CD4-positive, alpha-beta T cell treated with Interferon alpha-2 for 1 hour (primary cell): Measurements from ENCODE around the gene SLIT3.

ENCODE experiments used
- DNase-seq, 2 donors: peaks; one replicate each; pipeline ENCODE4 v3.0.0-alpha.2; 2020 to 2022

Gene SLIT3

DNA sequence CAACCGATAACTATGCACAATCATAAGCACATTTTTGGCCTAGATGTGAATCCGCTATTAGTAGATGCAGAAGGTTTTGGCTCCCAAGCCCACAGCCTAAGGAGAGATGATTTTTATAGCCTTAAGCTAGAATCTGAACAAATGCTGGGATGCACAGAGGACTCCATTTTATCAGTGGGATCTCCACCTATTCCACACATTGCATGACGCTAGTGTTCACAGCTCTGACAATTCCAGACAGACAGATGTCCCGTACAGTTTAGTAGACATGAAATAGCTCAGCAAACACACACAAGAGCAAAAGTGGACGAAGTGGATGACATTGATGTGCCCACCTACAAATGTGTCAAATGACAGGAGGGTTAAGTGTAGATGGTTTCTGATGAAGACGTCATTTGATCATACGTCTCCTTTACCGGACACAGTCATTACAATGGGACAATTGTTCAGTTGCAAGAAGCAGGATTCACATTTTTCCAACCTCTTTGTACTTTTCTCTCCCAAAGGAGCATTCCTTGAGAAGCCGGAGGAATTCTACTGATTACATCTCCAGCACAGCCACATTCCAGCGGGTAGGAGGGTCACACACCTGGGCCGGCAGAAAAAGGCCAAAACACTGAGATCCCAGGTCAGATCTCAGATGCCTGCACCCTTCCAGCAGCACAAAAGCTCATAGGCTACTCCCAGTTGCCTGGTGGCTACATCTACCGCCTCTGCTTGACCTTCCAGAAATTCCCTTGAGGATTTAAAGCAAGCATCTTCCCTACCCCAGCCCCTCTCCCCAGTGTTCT is 202.4 kb downstream of the SLIT3 start:
- no peak for DNase-seq

DNA sequence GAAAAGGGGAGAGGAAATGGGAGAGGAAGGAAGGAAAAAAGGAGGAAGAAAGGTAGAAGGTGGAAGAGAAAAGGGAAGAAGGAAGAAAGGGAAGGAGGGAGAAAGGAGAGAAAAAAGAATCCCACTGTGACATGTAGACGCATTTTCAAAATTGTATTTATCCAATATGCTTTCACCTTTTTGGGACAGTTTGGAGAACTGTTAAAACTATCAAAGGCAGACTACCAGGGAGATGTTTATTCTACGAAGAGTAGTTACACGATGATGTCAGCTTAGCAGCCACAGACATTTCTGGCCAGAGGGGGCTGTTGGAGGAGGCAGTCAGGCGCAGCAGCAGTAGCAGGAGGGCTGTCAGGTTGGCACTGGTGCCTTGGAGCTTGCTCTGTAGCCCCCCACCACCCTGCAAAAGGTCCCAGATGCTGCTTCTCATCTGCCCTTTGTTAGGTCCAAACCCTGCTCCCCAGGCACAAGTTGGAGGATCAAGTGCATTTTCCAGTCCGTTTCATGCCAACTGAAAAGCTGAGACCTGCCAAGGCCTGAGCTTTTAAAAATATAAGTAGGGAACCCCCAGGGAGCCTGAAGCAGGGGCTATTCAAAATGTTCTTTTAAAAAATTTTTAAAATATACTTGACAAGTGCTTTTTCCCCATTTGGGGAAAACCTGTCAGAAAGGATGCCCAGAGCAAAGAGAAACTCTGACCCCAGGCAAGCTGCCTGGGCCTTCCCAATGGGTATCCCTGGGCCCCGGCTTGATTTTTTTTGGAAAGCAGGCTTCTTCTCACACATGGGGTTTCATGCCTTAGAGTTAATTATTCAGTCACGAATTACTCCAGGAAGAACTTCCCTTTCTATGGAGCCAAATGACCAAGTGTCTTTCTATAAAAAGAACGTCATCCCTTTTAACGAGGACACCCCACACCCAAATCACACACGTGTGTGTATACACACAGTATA is 203.3 kb downstream of the SLIT3 start:
- DNase-seq: no peak

DNA sequence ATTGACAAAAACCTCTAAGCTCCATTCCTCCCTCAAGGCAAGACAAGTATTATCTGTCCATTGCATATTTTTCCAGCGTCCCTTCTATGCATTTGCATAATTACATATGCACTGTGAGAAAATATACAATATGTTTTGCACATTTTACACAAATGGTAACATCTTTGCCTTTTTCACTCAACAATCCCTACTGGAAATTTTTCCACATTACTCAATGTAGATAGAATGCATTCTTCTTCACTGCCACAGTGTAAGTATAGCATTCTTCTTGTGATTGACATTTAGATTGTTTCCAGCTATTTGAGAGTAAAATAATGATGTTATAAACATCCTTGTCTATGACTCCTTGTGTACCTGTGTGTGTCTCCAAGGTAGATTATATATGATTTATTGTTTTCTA is 205.0 kb downstream of the SLIT3 start:
- DNase-seq: no peak

DNA sequence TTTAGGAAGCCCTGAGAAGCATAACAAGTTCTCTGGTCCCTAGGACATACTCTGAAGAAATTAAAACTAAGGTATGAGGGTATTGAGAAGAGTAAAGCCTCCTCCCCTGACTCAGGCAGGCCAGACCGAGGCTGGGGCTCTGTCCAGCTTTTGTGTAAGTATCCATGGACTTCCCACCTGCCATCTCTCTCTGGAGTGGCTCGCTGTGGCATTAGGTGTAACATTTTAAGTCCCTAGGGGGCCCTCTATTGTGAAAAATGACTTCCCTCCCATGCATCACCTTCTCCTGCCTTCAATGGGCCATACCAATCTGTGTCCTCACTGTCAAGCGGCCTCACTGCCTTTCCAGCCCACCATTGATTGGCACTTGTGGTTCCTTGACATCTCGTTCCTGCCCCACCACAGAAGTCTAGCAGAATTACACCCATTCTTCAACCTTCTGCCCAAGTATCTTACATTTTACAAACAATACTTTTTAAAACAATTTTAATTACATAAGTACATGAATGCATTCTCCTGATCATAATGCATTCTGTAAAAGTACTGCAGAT is 205.5 kb downstream of the SLIT3 start:
- DNase-seq: no peak

DNA sequence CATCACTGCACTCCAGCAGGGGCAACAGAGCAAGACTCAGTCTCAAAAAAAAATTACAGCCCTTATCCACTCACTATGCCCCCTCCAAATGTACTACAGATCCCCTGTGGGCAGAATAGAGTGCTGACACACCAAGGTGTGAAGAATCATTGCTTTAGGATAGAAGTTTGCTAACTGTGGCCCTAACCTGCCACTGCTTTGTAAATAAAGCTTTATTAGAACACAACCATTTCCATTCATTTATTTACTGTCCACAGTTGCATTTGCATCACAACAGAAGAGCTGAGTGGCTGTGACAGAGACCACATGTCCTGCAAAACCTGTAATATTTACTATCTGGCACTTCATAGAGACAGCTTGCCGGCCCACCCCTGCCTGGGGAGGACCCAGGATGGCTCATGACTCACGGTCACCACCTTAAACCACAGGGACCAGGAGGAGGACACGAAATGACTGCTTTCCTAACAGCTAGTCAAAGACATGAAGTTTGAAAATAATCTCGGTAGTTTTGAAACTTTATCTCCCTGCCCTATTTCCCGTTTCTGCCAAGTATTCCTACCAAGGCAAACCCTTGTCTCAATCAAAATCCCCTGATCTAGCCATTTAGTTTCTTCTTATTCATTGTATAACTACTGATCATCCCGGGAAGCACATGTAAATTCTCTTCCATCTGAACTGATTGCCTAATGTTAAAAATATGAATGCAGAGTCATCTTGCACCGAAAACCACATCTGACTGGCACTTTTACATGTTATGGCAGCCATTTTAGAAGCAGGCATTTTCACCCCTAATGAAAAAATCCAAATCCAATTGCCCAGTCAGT is 206.1 kb downstream of the SLIT3 start:
- DNase-seq: no peak

DNA sequence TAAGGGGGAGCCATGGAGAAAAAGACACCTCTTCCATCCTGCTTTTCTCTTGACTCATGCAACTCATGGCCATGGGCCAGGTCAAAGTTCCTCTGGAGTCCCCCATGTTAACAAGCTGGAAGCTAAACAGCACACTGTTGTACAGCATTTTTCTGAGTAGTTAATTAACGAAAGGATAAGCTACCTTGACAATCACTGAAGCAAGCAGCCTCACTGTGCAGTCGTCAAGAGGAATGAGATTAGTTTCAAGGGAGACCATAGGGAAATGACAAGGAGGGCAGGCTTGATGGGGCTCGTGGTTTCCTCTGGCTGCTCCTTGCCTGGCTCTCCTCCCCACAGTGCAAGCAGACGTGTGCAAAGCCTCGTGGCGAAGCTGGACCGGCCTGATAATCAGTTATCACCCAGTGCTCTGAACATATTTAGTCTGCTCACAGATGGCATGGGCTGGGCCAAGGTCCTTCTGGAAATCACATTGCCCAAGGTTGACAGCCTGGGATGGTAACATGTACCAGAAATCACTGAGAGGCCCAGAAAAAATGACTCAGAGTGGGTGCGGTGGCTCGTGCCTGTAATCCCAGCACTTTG is 209.5 kb downstream of the SLIT3 start:
- DNase-seq: no peak

DNA sequence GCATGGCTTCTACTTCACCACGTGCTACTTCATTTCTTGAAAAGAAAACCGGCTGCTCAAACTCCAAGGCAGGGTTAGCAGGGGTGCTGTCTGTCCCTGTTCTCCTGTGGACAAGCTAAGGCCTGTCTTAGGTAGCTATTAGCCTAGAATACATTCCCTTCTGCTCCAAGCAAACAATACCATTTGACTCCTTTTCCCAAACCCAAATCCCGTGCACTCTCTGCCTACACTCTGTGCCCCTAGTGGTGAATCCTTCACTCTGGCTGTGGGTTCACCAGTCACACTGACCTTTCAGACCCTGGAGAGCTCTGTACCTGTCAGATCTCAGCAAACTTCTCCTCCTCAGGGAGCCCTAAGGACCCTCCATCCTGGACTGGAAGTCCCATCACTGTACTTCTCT is 211.6 kb downstream of the SLIT3 start:
- no peak for DNase-seq

DNA sequence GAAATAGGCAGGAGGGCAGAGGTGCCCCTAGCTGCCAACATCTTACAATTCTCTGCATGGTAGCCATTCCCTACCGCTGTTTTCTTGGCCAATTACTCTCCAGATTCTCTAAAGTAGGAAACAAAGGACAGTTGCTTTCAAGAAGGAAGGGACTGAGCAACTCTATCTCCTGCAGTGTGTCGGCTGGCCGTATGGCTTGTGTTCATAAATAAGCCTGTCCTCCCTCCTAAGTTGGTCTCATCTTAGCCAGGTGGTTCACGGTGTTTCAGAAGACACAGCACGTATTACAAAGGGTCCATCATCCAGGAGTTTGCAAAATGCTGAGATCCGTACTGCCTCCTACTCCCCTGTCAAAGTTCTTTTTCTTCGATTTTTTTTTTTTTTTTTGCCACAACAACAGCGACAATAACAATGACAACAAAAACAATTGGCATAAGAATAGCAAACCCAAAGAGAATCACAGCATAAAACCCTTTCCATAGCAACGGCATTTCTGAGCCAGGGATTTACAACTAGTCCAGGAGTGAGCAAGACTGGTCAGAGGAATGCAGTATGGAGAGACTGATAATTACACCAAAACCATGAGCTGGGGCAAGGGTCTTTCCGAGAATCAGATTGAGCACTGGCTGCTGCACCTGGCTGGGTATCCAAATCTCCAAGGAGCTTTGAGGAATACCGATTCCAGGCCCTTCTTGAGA is 212.8 kb downstream of the SLIT3 start:
- no peak for DNase-seq

DNA sequence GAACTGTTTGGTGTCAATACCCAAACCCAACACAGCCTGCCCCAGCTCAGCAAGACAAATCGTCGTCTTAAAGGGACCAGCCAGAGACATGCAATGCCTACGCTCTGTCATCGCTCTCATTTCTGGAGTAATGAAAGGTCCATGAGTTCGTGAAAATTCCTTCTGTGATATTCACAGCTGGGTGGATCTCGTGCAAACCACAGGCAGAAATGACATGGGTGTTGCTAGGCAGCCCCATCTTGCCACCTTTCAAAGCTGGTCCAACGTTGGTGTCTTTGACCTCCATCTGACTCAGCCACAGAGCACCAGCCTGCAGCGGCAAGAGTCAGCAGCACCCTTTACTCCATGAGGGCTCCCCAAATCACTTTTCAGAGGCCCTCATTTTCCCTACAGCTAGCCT is 215.3 kb downstream of the SLIT3 start:
- DNase-seq: no peak

DNA sequence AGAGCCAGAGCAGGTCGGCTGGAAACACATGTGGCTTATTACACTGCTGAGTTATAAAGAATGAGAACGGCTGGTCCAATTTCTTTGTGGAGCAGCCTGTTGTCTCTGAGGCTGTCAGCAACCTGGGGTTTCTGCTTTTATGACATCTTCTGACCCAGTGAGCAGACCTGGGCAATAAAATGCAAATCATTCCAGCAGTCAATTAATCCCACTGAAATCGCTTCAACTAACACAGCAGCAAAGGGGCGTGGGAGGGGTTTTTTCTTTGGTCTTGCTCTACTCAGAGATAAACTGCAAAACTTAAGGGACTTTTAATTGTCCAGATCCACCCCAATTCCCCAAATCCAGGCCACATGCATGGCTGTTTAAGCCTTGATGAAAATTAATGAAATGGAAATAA is 215.7 kb downstream of the SLIT3 start:
- DNase-seq: no peak

DNA sequence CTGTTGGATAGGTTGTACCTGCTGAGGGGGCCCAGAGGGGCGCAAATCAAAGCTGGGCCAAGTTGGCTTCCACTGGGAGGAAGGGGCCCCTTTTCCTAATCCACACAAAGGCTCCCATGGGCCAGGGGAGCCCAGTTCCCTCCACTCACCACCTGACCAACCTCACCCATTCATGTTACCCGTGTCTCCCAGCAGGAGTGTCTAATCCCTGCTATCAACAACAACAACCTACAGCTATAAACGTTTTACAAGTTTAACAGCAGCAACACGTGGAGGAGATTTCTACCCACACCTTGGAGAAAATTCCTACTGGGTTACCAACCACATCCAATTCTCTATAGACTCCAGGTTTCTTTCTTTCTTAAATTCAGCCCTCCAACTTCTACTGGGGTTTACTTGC is 216.2 kb downstream of the SLIT3 start:
- DNase-seq: no peak

DNA sequence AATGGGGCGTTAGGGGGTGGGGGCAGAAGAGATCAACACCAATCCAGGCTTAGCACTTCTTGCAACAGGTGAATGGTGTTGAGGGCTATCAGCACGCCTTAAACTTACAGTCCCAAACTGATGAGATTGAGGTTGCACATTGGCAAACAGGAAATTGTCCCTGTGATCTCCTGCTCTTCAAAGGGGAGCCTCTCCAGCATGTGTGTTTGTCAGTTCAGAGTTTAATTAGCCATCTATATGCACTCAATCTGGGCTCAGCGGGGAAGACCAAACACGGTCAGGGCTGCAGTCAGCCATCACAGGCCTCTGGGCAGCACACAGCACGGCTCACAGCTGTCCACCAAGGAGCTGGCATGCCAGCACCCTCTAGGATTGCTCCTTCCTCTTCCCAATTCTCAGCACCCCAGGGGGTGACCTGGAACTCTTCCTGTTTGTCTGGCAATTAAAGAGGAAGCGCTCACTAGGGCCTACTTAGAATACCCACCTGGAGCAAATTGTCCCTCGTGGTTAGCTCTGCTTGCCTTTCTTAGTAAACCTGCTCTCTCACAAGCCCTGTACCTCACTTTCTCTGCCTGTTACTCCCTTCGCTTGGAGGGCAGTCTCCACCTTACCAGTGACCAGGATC is 217.4 kb downstream of the SLIT3 start:
- DNase-seq: no peak

DNA sequence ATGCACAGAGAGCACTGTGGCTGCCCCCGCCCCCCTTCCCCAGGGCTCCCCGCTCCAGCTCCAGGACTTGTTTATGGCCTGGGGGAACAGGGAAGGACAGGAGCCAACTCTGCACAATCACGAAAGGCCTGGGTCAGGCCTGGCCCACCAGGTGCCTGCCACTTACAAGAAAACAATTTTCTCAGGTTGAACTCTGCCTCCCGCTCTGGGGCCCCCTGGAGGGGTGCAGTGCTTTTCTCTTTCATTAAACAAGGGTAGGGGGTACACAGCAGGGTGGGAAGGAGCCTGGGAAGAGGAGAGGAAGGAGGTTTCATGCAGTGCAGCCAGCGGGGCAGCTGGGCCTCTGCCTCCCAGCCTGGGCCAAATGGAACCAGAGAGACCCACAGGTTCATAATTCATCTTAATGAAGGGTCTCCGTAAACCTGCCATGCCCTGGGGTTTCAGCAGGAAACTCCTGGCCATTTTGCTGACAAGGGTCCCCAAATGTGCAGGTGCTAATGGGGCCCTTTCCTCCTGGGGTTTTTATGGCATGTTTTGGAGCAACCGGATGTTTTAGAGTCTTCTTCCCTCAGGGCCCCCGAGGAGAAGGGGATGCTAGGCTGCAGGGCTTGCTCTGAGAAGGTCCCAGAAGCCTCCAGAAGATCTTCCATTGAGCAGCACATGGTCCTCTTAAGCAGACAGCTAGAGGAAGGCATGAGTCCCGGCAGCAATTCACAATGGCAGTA is 219.8 kb downstream of the SLIT3 start:
- no peak for DNase-seq

DNA sequence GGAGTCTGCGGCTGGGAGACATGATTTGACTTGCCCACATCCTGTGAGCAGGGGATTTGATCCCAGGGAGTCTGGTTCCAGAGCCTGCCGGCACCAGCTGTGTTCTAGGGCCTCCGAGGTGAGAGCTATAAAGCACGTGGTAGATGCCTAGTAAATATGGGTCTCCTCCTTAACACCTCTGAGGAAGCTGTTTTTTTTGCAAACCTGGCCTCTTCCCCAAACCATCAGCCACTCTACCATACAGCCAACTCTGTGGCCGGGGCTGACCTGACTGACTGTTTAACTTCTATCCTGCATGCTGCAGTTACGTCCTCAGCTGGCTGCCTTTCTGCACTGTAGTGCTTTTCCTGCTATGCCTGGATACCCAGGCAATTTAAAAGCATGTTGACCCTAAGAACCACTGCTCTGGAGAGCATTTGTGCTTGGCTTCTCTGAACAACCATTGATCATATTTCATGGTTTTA is 220.5 kb downstream of the SLIT3 start:
- DNase-seq: no peak

DNA sequence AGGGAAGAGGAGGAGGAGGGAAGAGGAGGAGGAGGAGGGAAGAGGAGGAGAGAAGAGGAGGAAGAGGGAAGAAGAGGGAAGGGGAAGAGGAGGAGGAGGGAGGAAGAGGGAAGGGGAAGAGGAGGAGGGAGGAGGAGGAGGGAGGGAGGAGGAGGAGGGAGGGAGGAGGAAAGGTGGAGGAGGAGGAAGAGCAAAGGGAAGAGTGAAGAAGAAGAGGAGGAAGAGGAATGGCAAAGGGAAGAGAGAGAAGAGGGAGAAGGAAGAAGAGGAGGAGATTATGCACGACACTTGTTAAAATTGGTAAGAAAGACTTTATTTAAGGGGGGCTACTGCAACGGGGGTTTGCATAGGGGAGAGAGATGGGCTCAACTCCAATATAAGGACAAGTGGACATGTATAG is 221.2 kb downstream of the SLIT3 start:
- DNase-seq: no peak

DNA sequence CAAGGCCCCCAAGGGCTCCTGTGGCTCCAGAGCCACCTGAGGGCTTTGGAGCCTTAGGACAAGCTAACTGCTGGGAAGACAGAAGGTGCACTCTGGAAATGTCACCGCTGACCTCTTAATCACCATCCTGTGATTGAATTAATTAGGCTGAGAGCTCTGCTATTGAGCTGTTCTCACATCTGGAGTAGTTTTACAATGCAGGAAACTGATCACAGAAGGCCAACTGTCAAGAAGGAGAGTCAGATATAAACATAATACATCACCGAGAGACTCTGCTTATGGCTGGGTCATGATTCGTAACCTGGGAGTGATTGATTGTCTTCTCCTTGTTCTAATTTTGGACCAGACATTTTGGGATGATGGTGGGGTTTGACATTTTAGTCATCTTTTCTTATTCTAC is 226.1 kb downstream of the SLIT3 start:
- no peak for DNase-seq

DNA sequence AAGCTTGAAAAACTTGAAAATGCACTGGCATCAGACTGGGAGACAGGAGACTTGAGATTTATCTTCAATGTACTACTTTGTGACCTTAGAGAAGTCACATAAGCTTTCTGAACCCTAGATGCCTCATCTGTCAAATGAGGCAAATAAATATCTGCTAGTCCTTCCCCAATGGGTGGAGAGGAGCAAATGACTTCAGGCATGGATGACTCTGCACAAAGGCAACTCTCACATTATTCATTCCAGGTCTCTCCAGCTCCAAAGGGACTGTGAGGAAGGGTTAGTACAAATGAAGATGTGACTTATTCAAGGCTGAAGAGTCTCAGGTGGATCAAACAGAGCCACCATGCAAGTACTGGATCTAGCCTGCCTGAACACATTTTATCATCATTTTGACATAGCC is 228.7 kb downstream of the SLIT3 start:
- no peak for DNase-seq

DNA sequence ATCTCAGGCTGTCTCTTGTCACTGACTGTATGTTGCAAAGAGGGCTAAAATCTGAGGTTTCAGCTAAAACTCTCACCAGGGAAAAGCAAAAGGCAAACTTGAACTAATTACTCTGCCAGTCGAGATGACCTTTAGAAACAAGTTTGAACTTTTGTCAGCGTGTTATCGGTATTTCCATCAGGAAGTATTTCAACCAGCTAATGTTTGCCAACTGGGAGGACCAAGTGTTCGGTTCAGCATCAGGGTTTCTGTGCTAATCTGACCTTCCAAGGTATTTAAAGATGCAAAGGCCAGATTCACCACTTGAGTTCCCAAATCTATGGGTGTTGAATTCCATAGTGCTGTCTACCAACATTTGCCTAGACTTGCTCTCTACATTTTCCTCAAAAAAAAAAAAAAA is 230.5 kb downstream of the SLIT3 start:
- DNase-seq: no peak

DNA sequence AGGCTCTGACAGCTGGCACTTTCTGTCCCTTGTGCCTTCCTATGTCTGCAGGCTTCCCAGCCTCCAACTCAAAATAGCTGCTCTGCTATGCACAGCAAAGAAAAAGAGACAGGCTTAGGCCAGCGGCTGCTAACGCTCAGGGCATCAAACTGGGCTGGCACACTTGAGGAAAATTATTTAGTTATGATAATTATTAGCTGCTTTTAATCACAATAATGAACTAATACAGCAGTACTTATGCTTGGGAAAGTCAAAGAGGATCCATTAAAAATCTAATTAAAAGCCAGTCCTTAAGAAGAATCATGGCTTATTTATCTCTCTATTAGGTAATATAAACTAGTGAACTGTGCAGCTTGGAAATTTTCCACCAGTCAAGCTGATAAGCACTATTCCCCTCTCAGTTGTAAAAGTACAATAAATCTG is 233.2 kb downstream of the SLIT3 start:
- no peak for DNase-seq

DNA sequence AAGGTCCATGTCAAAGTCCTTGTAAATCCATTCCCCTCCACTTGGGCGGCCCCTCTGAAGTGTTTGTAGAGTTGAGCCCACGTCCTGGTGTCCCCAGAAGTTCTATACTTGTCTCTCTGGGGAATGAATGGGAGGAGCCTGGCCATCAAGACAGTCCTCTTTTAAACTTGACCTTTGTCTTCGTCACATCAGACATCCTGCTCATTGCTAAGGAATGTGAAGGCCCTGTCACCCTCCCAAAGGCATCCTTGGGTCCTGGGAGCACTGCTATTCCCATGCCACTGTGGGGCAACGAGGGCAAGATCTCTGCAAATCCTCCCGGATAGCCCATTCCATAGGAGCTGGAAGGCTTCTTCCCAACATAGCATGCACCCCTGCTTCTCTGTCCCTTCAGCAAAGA is 235.5 kb downstream of the SLIT3 start:
- no peak for DNase-seq

DNA sequence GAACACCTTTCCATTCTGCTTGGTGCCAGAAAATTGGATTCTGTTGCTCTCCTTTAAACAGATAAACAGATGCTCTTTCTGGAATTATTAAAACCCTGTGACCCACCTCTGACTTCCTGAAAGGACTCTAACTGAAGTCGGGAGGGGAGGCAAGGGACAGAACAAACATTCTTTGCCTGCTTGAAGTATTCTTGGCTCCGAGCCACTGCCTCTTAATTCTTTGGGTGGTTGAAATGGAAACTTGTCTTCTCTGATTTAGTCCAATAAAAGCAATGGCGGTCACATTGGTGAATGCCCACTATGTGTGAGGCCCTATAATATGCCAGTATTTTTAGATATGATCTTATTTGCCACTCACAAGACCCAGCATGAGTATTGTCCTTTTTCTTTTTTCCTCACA is 236.8 kb downstream of the SLIT3 start:
- DNase-seq: no peak
